OCI-LY7 (cell line): ENCODE data around the gene BRI3.

Experiments
- EZH2phosphoT487 ChIP-seq: fragments of 200-600 bp; sonication (generic); IDR thresholded peaks from 2 replicates; pipeline ENCODE4 v1.6.1; 2018; ENCODE audit warnings: low read depth, borderline replicate concordance, mild to moderate bottlenecking, mixed run types, antibody characterized with exemption, low read length, moderate library complexity, mixed read lengths
- TF ChIP-seq, protein P1 (sequence below): fragments of 200-600 bp; sonication (generic); conservative IDR thresholded peaks from 2 replicates; pipeline ENCODE4 v1.5.1; 2014; ENCODE audit warnings: mild to moderate bottlenecking, antibody characterized with exemption, low read length, moderate library complexity, mixed read lengths

DNA sequence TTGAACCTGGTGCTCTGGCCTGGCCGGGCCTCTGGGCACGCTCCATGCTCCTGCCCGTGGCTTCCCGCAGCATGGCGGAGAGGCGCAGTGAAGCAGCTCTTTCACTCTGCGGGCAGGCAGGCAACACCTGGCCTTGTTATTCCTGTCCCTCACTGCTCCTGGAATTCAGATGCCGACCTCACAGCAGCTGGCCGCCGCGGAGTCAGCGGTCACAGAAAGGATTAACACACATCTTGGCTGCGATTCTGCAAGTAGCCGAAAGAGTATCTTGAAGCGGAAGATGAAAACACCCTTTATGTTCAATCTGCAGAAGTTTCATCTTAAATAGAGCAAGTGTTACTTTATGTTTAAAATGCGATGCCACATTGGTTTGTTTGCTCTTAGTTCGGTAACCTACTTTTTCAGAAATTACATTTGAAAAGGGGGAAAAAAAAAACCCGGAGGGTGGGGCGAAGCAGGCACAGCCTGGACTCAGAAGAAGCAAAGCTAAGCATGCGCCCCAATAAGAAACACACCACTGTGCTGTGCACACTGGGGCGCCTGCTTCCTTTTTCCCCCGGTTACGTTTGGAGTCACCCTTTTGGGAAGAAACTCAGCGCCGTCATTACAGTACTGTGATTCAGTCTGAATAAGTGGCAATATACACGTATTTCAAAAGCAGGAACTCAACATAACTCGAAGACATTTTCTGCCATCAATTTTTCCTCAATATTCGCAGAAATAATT is 42.3 kb downstream of the BRI3 start:
- TF ChIP-seq, protein P1, sequence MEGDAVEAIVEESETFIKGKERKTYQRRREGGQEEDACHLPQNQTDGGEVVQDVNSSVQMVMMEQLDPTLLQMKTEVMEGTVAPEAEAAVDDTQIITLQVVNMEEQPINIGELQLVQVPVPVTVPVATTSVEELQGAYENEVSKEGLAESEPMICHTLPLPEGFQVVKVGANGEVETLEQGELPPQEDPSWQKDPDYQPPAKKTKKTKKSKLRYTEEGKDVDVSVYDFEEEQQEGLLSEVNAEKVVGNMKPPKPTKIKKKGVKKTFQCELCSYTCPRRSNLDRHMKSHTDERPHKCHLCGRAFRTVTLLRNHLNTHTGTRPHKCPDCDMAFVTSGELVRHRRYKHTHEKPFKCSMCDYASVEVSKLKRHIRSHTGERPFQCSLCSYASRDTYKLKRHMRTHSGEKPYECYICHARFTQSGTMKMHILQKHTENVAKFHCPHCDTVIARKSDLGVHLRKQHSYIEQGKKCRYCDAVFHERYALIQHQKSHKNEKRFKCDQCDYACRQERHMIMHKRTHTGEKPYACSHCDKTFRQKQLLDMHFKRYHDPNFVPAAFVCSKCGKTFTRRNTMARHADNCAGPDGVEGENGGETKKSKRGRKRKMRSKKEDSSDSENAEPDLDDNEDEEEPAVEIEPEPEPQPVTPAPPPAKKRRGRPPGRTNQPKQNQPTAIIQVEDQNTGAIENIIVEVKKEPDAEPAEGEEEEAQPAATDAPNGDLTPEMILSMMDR: no peak
- no peak for TF ChIP-seq EZH2phosphoT487
